WTC11 (cell line): ENCODE data around the gene EYS. TPM values are rescaled to one million over a fixed set of nuclear protein-coding genes. Genes with fewer than 3 reads are reported as not detected.

Experiments
- ATAC-seq: fragments of 200-7000 bp; cut with Tn5 transposase; 2 replicates; pipeline ENCODE4 v1.10.0; 2021; ENCODE audit warnings: mild to moderate bottlenecking, moderate library complexity
- CTCF ChIA-PET: fragments of 300-600 bp; sonication (Branson Sonifier 250); formaldehyde crosslinking; loops from one replicate; lab custom pipeline; 2021; ENCODE audit warnings: antibody characterized with exemption; lab: Charles Lee
- POLR2A ChIA-PET: fragments of 350-600 bp; sonication (Branson Sonifier 250); formaldehyde crosslinking; loops from one replicate; lab custom pipeline; 2021; ENCODE audit warnings: antibody characterized with exemption; lab: Charles Lee
- DNase-seq: peaks from one replicate; pipeline ENCODE4 v3.0.0; 2021; ENCODE audit warnings: low spot score
- H3K27ac Mint-ChIP-seq: 2 replicates; pipeline ENCODE4 v1.8.0; 2021; ENCODE audit warnings: mixed read lengths
- H3K27me3 Mint-ChIP-seq: 2 replicates; pipeline ENCODE4 v1.8.0; 2021; ENCODE audit warnings: low read depth, mild to moderate bottlenecking, moderate library complexity, mixed read lengths
- H3K36me3 Mint-ChIP-seq: 2 replicates; pipeline ENCODE4 v1.8.0; 2021; ENCODE audit warnings: mixed read lengths
- H3K4me1 Mint-ChIP-seq: 2 replicates; pipeline ENCODE4 v1.8.0; 2022; ENCODE audit warnings: mixed read lengths
- H3K4me3 Mint-ChIP-seq: 2 replicates; pipeline ENCODE4 v1.8.0; 2021; ENCODE audit warnings: mild to moderate bottlenecking, moderate library complexity, mixed read lengths
- H3K9me3 Mint-ChIP-seq: 2 replicates; pipeline ENCODE4 v1.8.0; 2021; ENCODE audit warnings: mixed read lengths
- ATF1 ChIP-seq: sonication (generic); formaldehyde crosslinking; IDR thresholded peaks from 2 replicates; pipeline ENCODE4 v1.8.1; 2023; ENCODE audit warnings: mild to moderate bottlenecking, moderate library complexity, missing genetic modification reagents
- CBFB ChIP-seq: sonication (generic); formaldehyde crosslinking; IDR thresholded peaks from 2 replicates; pipeline ENCODE4 v1.8.1; 2022; ENCODE audit warnings: mild to moderate bottlenecking, low read depth, missing genetic modification reagents
- ETV6 ChIP-seq: sonication (generic); formaldehyde crosslinking; IDR thresholded peaks from 2 replicates; pipeline ENCODE4 v1.8.1; 2022; ENCODE audit warnings: mild to moderate bottlenecking, missing genetic modification reagents
- FOXP1 ChIP-seq: sonication (generic); formaldehyde crosslinking; IDR thresholded peaks from 2 replicates; pipeline ENCODE4 v1.8.0; 2022; ENCODE audit warnings: missing genetic modification reagents, mild to moderate bottlenecking, moderate library complexity, borderline replicate concordance
- NFE2L1 ChIP-seq: sonication (generic); formaldehyde crosslinking; IDR thresholded peaks from 2 replicates; pipeline ENCODE4 v1.8.1; 2023; ENCODE audit warnings: missing genetic modification reagents
- OVOL2 ChIP-seq: fragments of 250-450 bp; sonication (Bioruptor Pico); IDR thresholded peaks from 2 replicates; pipeline ENCODE4 v1.9.0; 2021; ENCODE audit warnings: mild to moderate bottlenecking, borderline replicate concordance
- RELA ChIP-seq: sonication (generic); formaldehyde crosslinking; IDR thresholded peaks from 2 replicates; pipeline ENCODE4 v1.8.1; 2022; ENCODE audit warnings: missing genetic modification reagents, mild to moderate bottlenecking, borderline replicate concordance
- RORB ChIP-seq: fragments of 250-450 bp; sonication (Bioruptor Pico); IDR thresholded peaks from 2 replicates; pipeline ENCODE4 v1.9.0; 2021; ENCODE audit warnings: mild to moderate bottlenecking
- ZNF121 ChIP-seq: sonication (generic); formaldehyde crosslinking; IDR thresholded peaks from 2 replicates; pipeline ENCODE4 v1.8.0; 2023; ENCODE audit warnings: missing genetic modification reagents
- ZNF219 ChIP-seq: sonication (generic); formaldehyde crosslinking; IDR thresholded peaks from 2 replicates; pipeline ENCODE4 v1.8.0; 2023; ENCODE audit warnings: missing genetic modification reagents, mild to moderate bottlenecking, borderline replicate concordance
- ZNF232 ChIP-seq: sonication (generic); formaldehyde crosslinking; IDR thresholded peaks from 2 replicates; pipeline ENCODE4 v1.8.0; 2022; ENCODE audit warnings: mild to moderate bottlenecking, missing genetic modification reagents
- ZNF317 ChIP-seq: sonication (generic); formaldehyde crosslinking; IDR thresholded peaks from 2 replicates; pipeline ENCODE4 v1.8.1; 2023; ENCODE audit warnings: low read depth, mild to moderate bottlenecking, moderate library complexity, missing genetic modification reagents, borderline replicate concordance
- ZNF396 ChIP-seq: fragments of 250-450 bp; sonication (Bioruptor Pico); IDR thresholded peaks from 2 replicates; pipeline ENCODE4 v1.8.0; 2021; ENCODE audit warnings: mild to moderate bottlenecking, moderate library complexity, borderline replicate concordance
- total RNA-seq: library from RNA; stranded (reverse); gene quantifications from 3 replicates; pipeline ENCODE4 v1.2.3, GENCODE V29; 2021
- TF ChIP-seq, protein P1 (sequence below): fragments of 250-450 bp; sonication (Bioruptor Pico); IDR thresholded peaks from 2 replicates; pipeline ENCODE4 v1.9.0; 2021; ENCODE audit warnings: mild to moderate bottlenecking
- TF ChIP-seq, protein P2 (sequence below): sonication (generic); formaldehyde crosslinking; IDR thresholded peaks from 2 replicates; pipeline ENCODE4 v1.8.1; 2023; ENCODE audit warnings: mild to moderate bottlenecking, missing genetic modification reagents, borderline replicate concordance
- TF ChIP-seq, protein P3 (sequence below): fragments of 250-450 bp; sonication (Bioruptor Pico); IDR thresholded peaks from 2 replicates; pipeline ENCODE4 v1.9.0; 2021; ENCODE audit warnings: mild to moderate bottlenecking, borderline replicate concordance

The EYS gene
- total RNA-seq, 1 experiment from 2014 or later: not detected

DNA sequence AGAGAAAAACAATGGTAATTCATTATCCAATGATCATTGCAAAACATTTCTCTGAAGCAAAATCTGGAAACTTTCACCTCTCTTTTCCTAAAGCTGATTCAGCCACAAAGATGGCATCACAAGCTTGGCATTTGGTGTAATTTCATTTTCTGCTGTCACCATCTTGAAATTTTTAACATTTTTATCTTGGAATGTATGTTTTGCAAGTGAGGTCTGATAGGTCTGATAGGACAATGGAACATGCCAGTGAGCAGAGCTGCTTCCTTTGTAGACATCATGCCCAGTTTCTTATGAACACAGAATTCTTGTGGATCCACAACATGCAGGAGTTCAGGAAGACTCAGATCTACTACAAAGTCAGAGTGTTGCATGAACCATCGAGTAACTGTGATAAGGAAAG lies 969.6 kb downstream of the EYS start:
- DNase-seq: no peak
- H3K36me3 Mint-ChIP-seq: no peaks in the 10 kb centered on the region; the same call in 1 of the 2 replicates
- TF ChIP-seq CBFB (no peak), ZNF232 (CRISPR knock-in tag) (no peak), NFE2L1 (no peak), ZNF219 (CRISPR knock-in tag) (no peak), FOXP1 (CRISPR knock-in tag) (no peak), ZNF317 (CRISPR knock-in tag) (no peak), ETV6 (CRISPR knock-in tag) (no peak), ZNF396 (CRISPR knock-in tag) (no peak), ATF1 (no peak), ZNF121 (no peak), RORB (CRISPR knock-in tag) (no peak), RELA (CRISPR knock-in tag) (no peak)
- TF ChIP-seq, protein P1, sequence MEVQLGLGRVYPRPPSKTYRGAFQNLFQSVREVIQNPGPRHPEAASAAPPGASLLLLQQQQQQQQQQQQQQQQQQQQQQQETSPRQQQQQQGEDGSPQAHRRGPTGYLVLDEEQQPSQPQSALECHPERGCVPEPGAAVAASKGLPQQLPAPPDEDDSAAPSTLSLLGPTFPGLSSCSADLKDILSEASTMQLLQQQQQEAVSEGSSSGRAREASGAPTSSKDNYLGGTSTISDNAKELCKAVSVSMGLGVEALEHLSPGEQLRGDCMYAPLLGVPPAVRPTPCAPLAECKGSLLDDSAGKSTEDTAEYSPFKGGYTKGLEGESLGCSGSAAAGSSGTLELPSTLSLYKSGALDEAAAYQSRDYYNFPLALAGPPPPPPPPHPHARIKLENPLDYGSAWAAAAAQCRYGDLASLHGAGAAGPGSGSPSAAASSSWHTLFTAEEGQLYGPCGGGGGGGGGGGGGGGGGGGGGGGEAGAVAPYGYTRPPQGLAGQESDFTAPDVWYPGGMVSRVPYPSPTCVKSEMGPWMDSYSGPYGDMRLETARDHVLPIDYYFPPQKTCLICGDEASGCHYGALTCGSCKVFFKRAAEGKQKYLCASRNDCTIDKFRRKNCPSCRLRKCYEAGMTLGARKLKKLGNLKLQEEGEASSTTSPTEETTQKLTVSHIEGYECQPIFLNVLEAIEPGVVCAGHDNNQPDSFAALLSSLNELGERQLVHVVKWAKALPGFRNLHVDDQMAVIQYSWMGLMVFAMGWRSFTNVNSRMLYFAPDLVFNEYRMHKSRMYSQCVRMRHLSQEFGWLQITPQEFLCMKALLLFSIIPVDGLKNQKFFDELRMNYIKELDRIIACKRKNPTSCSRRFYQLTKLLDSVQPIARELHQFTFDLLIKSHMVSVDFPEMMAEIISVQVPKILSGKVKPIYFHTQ: no peak
- TF ChIP-seq, protein P2, sequence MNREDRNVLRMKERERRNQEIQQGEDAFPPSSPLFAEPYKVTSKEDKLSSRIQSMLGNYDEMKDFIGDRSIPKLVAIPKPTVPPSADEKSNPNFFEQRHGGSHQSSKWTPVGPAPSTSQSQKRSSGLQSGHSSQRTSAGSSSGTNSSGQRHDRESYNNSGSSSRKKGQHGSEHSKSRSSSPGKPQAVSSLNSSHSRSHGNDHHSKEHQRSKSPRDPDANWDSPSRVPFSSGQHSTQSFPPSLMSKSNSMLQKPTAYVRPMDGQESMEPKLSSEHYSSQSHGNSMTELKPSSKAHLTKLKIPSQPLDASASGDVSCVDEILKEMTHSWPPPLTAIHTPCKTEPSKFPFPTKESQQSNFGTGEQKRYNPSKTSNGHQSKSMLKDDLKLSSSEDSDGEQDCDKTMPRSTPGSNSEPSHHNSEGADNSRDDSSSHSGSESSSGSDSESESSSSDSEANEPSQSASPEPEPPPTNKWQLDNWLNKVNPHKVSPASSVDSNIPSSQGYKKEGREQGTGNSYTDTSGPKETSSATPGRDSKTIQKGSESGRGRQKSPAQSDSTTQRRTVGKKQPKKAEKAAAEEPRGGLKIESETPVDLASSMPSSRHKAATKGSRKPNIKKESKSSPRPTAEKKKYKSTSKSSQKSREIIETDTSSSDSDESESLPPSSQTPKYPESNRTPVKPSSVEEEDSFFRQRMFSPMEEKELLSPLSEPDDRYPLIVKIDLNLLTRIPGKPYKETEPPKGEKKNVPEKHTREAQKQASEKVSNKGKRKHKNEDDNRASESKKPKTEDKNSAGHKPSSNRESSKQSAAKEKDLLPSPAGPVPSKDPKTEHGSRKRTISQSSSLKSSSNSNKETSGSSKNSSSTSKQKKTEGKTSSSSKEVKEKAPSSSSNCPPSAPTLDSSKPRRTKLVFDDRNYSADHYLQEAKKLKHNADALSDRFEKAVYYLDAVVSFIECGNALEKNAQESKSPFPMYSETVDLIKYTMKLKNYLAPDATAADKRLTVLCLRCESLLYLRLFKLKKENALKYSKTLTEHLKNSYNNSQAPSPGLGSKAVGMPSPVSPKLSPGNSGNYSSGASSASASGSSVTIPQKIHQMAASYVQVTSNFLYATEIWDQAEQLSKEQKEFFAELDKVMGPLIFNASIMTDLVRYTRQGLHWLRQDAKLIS (CRISPR knock-in tag): no peak

DNA sequence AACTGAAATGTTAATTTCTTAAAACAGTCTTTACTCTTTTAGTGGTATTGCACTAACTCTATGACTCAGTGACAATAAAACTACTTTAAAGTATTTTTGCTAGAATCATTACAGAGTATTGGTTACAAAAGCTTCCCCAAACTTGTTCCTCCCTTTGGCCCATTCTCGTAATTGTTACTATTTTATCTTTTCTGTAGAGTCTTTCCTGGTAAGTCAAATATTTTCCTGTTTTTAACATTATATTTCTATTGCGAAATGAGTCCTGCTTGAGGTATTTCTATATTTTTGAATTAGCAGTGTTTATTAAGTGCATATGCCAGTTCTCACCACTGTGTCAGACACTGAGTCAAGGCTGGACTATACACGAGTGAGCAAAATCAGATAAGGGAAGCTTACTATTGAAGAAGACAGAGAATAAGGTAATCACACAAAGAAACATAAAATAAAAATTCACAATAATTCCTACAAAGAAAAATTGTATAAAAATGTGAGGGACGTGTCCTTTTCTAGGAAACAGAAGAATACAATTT lies 970.5 kb downstream of the EYS start:
- Mint-ChIP-seq H3K4me3 (no peak overlapping the region), H3K27me3 (no peaks in the 10 kb centered on the region; the same call in 1 of the 2 replicates), H3K9me3 (peaks cover 24% of the 10 kb centered on the region), H3K4me1 (no peaks in the 10 kb centered on the region), H3K27ac (no peak overlapping the region), H3K36me3 (peaks cover 4% of the 10 kb centered on the region; the same call in 1 of the 2 replicates)
- ATAC-seq (no peak), DNase-seq (no peak)
- POLR2A ChIA-PET: no interaction called here
- TF ChIP-seq OVOL2 (CRISPR knock-in tag): no peak
- TF ChIP-seq, all 79 proteins: peak for 0
- CTCF ChIA-PET: no interaction called here

More for the DNA sequence above, 969.6 kb downstream of the EYS start:
- Mint-ChIP-seq H3K27ac (no peak overlapping the region), H3K4me1 (no peaks in the 10 kb centered on the region), H3K4me3 (no peak overlapping the region), H3K27me3 (no peaks in the 10 kb centered on the region), H3K9me3 (peaks cover 29% of the 10 kb centered on the region)
- ATAC-seq: no peak
- POLR2A ChIA-PET: no interaction called here
- CTCF ChIA-PET: no interaction called here

DNA sequence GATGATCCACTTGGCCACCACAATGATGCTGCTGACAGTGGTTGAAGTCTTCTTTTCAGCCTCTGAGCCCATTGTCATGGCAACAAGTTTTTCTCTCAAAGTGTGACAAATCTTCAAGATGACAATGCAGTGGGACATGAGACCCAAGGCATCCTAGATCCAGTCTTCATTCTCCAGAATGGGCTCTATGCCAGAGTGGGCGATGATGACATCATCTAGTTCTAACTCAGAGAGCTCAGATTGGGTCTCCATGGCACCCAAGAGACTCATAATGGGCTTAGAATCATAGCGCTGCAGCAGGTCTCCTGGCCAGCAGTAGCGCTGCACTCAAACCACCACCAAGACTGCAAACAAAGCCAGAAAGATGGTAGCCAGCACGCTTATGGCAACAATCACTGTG lies 973.6 kb downstream of the EYS start:
- CTCF ChIA-PET: no interaction called here

More for the DNA sequence above, 973.6 kb downstream of the EYS start:
- Mint-ChIP-seq H3K27ac (no peak overlapping the region), H3K9me3 (peaks cover 37% of the 10 kb centered on the region), H3K4me1 (no peaks in the 10 kb centered on the region), H3K27me3 (no peaks in the 10 kb centered on the region; the same call in 1 of the 2 replicates), H3K36me3 (peaks cover 15% of the 10 kb centered on the region; the same call in 1 of the 2 replicates), H3K4me3 (no peak overlapping the region)
- ATAC-seq (no peak), DNase-seq (no peak)
- POLR2A ChIA-PET: no interaction called here
- TF ChIP-seq, protein P3, sequence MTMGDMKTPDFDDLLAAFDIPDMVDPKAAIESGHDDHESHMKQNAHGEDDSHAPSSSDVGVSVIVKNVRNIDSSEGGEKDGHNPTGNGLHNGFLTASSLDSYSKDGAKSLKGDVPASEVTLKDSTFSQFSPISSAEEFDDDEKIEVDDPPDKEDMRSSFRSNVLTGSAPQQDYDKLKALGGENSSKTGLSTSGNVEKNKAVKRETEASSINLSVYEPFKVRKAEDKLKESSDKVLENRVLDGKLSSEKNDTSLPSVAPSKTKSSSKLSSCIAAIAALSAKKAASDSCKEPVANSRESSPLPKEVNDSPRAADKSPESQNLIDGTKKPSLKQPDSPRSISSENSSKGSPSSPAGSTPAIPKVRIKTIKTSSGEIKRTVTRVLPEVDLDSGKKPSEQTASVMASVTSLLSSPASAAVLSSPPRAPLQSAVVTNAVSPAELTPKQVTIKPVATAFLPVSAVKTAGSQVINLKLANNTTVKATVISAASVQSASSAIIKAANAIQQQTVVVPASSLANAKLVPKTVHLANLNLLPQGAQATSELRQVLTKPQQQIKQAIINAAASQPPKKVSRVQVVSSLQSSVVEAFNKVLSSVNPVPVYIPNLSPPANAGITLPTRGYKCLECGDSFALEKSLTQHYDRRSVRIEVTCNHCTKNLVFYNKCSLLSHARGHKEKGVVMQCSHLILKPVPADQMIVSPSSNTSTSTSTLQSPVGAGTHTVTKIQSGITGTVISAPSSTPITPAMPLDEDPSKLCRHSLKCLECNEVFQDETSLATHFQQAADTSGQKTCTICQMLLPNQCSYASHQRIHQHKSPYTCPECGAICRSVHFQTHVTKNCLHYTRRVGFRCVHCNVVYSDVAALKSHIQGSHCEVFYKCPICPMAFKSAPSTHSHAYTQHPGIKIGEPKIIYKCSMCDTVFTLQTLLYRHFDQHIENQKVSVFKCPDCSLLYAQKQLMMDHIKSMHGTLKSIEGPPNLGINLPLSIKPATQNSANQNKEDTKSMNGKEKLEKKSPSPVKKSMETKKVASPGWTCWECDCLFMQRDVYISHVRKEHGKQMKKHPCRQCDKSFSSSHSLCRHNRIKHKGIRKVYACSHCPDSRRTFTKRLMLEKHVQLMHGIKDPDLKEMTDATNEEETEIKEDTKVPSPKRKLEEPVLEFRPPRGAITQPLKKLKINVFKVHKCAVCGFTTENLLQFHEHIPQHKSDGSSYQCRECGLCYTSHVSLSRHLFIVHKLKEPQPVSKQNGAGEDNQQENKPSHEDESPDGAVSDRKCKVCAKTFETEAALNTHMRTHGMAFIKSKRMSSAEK (CRISPR knock-in tag): no peak
